ENCODE data around the gene CDCA7L.
"Not testable (repeated sequence)": the region's sequence is repeated elsewhere in the genome, so short reads cannot be mapped to it uniquely, and the experiment has no call there.

The CDCA7L gene

DNA sequence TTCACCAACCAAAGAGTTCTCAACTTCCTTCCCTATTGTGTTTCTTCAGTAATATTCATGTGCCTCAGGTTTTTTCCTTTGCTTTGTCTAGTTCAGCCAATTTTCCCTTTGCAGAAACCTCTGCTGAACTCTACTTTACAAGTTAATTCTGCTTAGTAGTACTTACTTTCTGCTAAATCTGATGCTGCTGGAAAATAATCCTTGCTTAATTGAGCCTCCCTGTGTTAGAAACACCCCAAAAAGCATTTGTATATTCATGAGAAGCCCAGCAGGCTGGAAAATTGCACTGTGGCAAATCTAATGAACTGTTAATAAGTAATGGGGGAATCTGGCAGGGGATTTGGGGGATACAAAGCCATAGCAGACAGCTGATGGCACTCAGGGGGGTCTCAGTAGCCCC lies 78.5 kb downstream of the CDCA7L start:
- no peak overlapping the region for H3K4me3 ChIP-seq (ENCODE audit: low read length)
- no peak for DNase-seq (ENCODE audit: low read depth)
- TF ChIP-seq CTCF (IDR thresholded peaks at IDR 0.05; ENCODE audit: insufficient read depth, low read depth, low read length, missing control alignments), result no peak

DNA sequence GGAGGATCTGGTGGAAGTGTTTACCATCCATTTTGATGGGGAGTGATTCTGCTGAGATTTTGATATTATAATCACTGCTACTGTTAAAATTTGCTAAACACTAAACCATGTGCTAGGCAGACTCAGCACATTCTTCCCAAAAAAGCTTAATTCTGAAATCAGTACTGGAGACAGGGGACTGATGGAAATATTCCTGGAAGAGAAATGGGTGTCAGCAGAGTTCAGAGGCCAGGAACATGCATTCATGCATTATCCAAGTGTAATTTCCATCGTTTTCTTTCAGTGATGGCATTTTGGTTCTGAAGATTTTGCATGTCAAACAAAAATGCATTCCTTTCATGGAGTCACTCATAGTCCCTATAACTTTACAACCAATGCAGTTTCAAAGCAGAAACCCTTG lies 79.0 kb downstream of the CDCA7L start:
- no peak for DNase-seq (ENCODE audit: low read depth)
- no peak for TF ChIP-seq CTCF (IDR thresholded peaks at IDR 0.05; ENCODE audit: insufficient read depth, low read depth, low read length, missing control alignments)
- no peak overlapping the region for H3K4me3 ChIP-seq (ENCODE audit: low read length)

- H3K4me3 ChIP-seq (ENCODE audit: low read length), result not testable (repeated sequence)
- DNase-seq (ENCODE audit: low read depth), result peak; percentile 4
Observed at GRCh38 chr7:21865631-21866204, 80.0 kb downstream of the CDCA7L start.

DNA sequence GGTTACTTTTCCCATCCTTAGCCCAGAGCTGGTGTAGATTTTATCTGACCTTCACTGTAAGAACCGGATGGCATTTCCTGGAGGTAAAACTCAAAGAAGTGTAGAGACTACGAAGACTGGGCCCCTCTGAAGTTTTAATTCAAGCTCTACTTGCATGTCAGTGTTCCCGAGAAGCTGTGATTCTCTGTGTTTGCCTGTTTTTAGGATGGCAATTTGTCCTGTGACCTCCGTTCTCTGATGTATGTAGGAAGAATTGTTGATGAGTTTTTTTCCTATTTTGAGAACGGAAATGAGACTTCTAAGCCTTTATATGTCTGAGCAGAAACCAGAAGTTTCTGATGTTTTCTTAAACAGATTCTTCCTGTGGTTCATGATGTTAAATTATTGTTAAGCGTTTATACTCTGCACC lies 94.1 kb downstream of the CDCA7L start:
- DNase-seq (ENCODE audit: low read depth), result no peak
- no peak overlapping the region for H3K4me3 ChIP-seq (ENCODE audit: low read length)
- no peak for TF ChIP-seq CTCF (IDR thresholded peaks at IDR 0.05; ENCODE audit: insufficient read depth, low read depth, low read length, missing control alignments)
